ENCODE data around the gene WNT6.

WNT6 gene

DNA sequence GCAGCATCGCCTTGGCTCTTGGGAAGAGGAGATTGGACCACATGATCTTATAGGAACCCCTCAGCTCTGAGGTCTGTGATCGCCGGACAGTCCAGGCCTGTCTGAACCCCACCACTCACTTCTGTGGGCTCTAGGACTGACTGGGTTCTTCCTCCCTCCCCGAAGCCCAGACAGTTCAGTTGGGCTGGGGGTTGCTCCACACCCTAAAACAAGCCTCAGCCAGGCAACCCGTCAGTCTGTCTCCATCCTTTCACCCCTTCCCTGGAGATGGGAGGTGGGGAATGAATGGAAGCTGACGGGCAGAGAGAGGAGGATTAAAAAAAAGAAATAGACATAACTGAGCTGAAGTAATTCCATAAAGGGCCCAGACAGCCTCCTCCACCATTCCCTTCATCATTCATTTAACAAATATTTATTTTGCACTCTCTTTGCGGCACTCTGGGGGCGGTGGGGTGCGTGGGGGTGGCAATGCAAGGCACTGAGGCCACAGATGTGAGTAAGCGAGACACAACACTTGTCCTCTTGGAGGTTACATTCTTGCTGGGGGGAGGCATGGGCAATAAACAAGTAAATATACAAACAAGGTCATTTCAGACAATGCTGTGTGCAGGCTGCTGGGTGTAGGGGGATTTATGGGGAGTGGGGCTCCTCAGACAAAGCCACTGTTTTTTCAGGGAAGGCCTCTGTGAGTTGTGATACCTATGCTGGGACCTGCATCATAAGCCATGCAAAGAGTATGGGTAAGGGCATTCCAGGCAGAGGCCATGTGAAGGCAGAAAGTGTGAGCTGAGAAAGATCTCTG is 33.9 kb downstream of the WNT6 start:
- no peak for DNase-seq (ENCODE audit: low spot score)

DNA sequence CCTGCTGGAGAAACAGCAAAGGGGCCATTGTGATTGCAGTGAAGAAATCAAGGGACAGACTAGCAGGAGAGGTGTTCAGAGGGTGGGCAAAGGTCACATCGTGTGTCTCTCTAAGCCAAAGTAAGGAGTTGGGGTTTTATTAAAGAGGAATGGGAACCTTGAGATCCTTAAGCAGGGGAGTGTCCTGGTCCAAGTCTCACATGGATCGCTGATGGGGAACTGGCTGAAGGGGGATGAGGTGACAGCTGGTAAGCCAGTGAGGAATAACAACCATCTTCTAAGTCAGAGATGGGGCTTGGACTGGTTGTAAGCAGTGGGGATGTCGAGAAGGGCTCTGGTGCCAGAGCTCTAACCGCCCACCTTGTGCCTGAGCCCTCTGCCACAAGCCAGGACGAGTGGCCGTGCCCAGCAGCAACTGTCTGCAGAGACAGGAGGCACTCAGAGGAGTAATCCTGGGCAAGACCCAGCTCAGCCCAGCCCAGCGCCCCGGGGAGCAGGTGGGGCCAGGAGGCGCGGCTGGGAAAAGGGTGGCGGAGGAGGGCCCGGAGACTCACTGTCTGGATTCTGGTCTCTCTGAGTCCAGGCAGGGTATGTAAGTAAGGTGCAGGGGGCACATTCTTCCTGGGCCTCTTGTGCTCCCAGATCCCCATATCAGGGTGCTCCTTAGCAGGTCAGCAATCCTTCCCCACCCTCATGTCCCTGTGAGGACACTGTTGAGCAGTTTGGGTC is 34.7 kb downstream of the WNT6 start:
- DNase-seq (ENCODE audit: low spot score): no peak

DNA sequence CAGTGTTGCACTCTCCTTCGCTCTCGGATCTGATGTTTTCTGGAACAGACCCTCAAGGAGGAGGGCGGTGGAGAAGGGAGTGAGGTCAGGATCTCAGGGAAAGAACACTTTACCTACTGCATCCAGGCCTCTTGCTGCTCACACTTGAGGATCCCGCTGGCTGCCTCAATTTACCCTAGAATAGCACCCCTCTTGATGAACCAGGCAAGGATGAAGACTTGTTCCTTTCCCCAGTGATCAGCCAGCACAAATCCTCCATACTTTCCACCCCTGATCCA is 35.2 kb downstream of the WNT6 start:
- DNase-seq (ENCODE audit: low spot score): no peak

GRCh38 chr2:218895326-218895725 is 35.7 kb downstream of the WNT6 start:
- no peak for DNase-seq (ENCODE audit: low spot score)

DNA sequence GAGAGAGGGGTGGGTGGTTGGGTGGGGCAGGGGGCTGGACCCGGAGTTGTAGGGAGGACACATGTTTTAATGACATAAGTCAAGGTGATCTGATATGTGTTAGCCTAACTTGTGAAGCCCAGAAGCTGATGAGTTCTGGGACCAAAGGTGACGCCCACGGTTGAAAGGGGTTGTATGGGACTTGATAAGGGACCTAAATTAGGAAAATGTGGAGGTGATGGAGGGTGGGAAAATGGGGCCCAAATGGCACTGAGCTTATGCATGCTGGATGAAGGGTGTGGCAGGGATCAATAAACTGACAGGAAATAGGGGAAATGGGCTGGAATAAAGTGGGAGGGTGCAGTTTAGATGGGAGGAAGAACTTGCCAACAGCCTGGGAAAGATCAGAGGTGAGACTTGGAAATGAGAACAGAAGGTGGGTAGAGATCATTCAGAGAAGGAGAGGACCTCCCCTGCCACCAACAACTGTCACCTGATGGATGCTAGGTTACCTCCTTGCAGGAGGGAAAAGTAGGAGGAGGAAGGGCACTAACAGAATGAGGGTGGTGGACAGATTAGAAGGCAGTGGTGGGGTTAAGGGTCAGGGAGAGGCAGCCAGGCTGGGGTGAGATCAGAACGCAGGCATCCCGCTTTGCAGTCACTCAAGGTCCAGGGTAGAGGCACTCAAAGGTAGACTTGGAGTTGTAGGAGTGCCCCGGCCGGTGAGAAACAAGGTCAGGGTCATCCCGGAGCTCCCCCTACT is 36.3 kb downstream of the WNT6 start:
- DNase-seq (ENCODE audit: low spot score): no peak

GRCh38 chr2:218896501-218897393 is 37.1 kb downstream of the WNT6 start:
- no peak for DNase-seq (ENCODE audit: low spot score)

DNA sequence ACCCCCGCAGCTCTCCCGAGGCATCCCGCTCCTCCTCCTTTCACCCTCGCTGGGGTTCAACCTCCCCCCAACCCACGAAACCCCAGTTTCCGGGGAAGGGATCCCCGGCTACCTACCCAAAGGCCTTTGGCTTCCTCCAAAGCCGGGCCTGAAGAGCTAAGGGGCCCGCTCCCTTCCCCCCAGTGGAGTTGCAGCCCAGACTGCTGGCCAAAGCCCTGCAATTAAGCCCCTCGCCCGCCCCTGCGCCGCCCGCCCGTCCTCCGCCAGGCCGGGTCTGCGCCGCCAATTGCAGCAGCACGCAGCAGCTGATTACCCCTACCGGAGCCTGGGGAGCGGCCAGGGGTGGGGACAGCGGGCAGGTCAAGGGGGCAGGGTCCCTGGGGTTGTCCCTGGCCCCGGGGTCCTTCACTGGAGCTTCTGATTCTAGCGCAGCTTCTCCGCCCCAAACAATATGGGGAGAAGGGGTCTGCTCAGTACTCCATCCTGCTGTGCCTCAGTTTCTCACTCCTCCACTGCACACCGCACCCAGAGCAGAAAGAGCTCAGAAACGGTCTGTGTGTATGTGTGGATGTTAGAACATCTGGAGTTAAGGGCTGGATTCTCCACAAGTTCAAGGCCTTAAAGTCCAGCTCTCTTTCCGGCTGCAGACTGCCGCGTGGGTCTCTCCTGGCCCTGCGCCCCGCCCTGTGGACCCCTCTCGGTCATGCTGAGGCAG is 37.9 kb downstream of the WNT6 start:
- no peak for DNase-seq (ENCODE audit: low spot score)

DNA sequence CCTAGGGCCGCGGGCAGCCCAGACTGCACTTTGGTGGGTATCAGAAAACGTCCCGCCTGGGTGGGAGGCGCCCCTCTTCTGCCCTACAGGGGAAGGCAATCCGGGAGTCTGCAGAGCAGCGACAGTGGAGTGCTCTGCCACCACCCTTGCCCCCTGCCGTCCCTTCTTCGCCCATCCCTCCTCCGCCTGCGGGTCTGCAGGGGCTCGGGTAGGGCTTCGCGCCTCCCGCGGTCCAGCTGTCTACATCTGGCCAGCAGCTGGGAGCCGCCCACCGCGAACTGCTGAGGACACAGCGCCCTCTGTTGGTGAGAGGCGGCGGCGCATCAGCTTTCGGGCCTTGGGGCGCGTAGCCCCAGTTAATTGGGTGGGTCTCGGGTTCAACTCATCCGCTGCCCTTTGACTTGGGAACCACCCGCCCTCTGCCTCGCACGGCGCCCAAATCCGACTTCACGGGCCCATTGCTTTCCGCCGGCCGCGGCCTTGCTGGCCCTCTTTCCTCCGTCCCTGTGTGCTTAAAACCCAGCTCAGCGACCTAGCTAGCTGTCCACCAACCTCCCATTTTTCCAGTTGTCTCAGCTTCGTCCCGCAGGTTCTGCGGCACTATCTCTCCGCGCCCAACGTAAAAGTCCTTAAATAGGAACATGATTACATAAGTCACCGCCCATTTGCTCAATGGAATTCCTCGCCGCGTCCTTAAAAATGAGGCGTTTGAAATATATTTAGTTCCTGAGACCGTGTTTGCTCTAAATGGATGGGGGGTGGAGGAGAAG is 38.7 kb downstream of the WNT6 start:
- DNase-seq (ENCODE audit: low spot score): no peak

GRCh38 chr2:218899147-218899546 is 39.5 kb downstream of the WNT6 start:
- no peak for DNase-seq (ENCODE audit: low spot score)

DNA sequence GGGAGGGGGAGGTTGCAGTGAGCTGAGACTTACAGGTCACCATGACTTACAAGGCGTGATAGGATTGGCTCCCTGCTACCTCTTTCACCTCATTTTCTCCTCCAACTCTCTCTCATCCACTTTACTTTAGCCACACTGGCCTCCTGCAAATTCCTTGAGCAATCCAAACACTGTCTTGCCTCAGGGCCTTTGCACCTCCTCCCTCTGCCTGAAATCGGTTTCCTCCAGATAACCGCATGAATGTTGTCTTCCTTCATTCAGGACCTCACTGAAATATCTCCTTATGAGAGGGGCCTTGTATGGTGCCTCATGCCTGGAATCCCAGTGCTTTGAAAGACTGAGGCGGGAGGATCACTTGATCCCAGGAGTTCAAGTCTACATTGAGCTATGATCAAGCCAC is 42.8 kb downstream of the WNT6 start:
- DNase-seq (ENCODE audit: low spot score): no peak

- DNase-seq (ENCODE audit: low spot score): no peak
Measured at GRCh38 chr2:218904176-218904575, 44.6 kb downstream of the WNT6 start.

GRCh38 chr2:218908721-218909619 is 49.4 kb downstream of the WNT6 start:
- DNase-seq (ENCODE audit: low spot score): peak; percentile 61

GRCh38 chr2:218910741-218911140 is 51.1 kb downstream of the WNT6 start:
- no peak for DNase-seq (ENCODE audit: low spot score)

DNA sequence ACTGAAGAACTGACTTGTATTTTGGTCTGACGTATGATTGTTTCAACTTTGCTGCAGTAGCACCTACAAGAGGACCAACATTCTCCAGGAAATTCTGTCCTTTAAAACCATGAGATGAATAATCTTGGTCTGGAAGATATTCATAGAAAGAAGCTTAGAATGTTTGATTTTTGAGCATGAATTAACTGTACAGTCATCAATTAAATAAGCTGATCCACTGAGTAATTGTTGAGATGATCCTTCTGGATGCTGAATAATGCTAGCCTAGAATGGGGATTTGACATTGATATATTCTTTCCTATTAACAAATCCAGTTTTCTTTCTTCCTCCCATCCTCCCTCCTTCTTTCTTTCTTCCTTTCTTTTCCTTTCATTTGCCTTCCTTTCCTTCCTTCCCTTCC is 60.9 kb downstream of the WNT6 start:
- no peak for DNase-seq (ENCODE audit: low spot score)
